ENCODE results near the gene EPM2AIP1.

DNA sequence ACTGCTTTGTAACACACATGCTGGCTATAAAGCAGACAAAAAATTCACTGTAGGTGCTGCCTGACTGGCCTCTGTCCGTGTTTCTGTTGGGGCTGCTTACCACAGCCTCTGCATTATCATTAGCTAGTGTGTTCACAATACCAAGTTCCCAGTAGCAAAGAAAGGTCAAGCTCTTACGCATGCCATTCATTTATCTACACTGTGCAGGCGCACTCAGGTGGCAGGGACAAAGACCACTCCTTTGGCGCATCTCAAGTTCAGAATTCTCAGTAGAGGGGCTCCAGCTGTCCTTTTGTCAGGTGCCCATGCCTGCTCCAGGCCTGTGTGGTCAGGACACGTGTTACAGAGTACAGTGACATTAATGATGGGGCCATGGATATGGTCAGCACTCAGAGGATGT is 22.7 kb upstream of the EPM2AIP1 start:
- TF ChIP-seq, protein P1, sequence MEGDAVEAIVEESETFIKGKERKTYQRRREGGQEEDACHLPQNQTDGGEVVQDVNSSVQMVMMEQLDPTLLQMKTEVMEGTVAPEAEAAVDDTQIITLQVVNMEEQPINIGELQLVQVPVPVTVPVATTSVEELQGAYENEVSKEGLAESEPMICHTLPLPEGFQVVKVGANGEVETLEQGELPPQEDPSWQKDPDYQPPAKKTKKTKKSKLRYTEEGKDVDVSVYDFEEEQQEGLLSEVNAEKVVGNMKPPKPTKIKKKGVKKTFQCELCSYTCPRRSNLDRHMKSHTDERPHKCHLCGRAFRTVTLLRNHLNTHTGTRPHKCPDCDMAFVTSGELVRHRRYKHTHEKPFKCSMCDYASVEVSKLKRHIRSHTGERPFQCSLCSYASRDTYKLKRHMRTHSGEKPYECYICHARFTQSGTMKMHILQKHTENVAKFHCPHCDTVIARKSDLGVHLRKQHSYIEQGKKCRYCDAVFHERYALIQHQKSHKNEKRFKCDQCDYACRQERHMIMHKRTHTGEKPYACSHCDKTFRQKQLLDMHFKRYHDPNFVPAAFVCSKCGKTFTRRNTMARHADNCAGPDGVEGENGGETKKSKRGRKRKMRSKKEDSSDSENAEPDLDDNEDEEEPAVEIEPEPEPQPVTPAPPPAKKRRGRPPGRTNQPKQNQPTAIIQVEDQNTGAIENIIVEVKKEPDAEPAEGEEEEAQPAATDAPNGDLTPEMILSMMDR (IDR thresholded peaks at IDR 0.05; ENCODE audit: low read depth, low read length) = no peak
- TF ChIP-seq EZH2phosphoT487 (IDR thresholded peaks at IDR 0.05; ENCODE audit: low read depth) = no peak

Data from OCI-LY3 (cell line).